K562 (cell line): ENCODE results near the gene CBFA2T2. TPM values are rescaled to one million over a fixed set of nuclear protein-coding genes. Genes with fewer than 3 reads are reported as not detected.
A peak's percentile ranks its signal among the peaks of the same experiment; 100 is the strongest.

Experiments
- ATAC-seq: fragments of 200-7000 bp; cut with Tn5 transposase; 3 replicates; pipeline ENCODE4 v1.9.1; 2020; ENCODE audit warnings: moderate library complexity
- BruUV-seq: library from RNA; stranded (reverse); fragments of 400-500 nt; replicated peaks from 2 replicates; lab custom pipeline; 2021; lab: Mats Ljungman, UMichigan
- CTCF ChIA-PET: fragments of 300-600 bp; formaldehyde crosslinking; extraction: SDS; loops from one replicate; lab custom pipeline; 2021; ENCODE audit warnings: low intra/inter-chr PET ratio; lab: Yijun Ruan, JAX
- POLR2A ChIA-PET: fragments of 300-600, 350-650 bp; sonication (Branson Sonifier 250); formaldehyde crosslinking; extraction: SDS; loops from one replicate; lab custom pipeline; 2021; ENCODE audit warnings: antibody characterized with exemption, inconsistent platforms; lab: Yijun Ruan, JAX
- DNase-seq, 4 experiments: peaks; one replicate each; pipeline versions ENCODE4 v3.0.0 to v3.0.0-alpha.2; 2011 to 2018; ENCODE audit warnings: low spot score in 3 of 4, mixed read lengths in 3 of 4; ENCODE audit errors: extremely low read depth in 1 of 4
- FAIRE-seq: peaks from 2 replicates; lab custom pipeline; 2011; peaks lifted over from hg19 to GRCh38; lab: Jason Lieb, UNC
- H2AFZ ChIP-seq: 2 replicates; pipeline ENCODE4 v1.6.0; 2011; ENCODE audit warnings: low read depth, low read length, control low read depth, inconsistent platforms
- H3K27ac ChIP-seq: fragments of 200-600 bp; 3 replicates; pipeline ENCODE4 v1.8.0; 2011; ENCODE audit warnings: low read depth, mild to moderate bottlenecking, control low read depth, inconsistent platforms, low read length, moderate library complexity, mixed read lengths; ENCODE audit errors: extremely low read depth
- H3K27me3 ChIP-seq, 2 experiments: fragments of 300-600 bp in 1 of 2; 2 replicates in 1 of 2; 3 replicates in 1 of 2; pipeline versions ENCODE4 v1.6.0 to v1.8.0; 2011; ENCODE audit warnings: inconsistent platforms in 2 of 2, low read length in 2 of 2, mild to moderate bottlenecking in 1 of 2, mixed read lengths in 1 of 2, moderate library complexity in 1 of 2; ENCODE audit not compliant: control insufficient read depth in 2 of 2, insufficient read depth in 2 of 2
- H3K36me3 ChIP-seq: fragments of 300-600 bp; 3 replicates; pipeline ENCODE4 v1.8.0; 2011; ENCODE audit warnings: mild to moderate bottlenecking, low read length, inconsistent platforms; ENCODE audit not compliant: control insufficient read depth, insufficient read depth
- H3K4me1 ChIP-seq, 2 experiments: fragments of 200-600 bp in 1 of 2; replicated peaks in 1 of 2; 2 replicates in 1 of 2; 3 replicates in 1 of 2; pipeline versions ENCODE4 v1.5.1 to v1.8.0; 2011; ENCODE audit warnings: inconsistent platforms in 2 of 2, low read length in 2 of 2, mild to moderate bottlenecking in 1 of 2, mixed read lengths in 1 of 2, moderate library complexity in 1 of 2; ENCODE audit not compliant: control insufficient read depth in 2 of 2, insufficient read depth in 2 of 2
- H3K4me2 ChIP-seq: 2 replicates; pipeline ENCODE4 v1.6.1; 2011; ENCODE audit warnings: low read length, control low read depth, inconsistent platforms, mixed read lengths; ENCODE audit not compliant: insufficient read depth
- H3K4me3 ChIP-seq: fragments of 200-600 bp; sonication (generic), shearing (Covaris generic); 2 replicates; pipeline ENCODE4 v1.5.1; 2016; ENCODE audit warnings: control low read depth, inconsistent platforms
- H3K79me2 ChIP-seq: fragments of 200-600 bp; 3 replicates; pipeline ENCODE4 v1.8.0; 2011; ENCODE audit warnings: low read length, inconsistent platforms; ENCODE audit not compliant: control insufficient read depth, insufficient read depth
- H3K9ac ChIP-seq, 2 experiments: 2 replicates each; pipeline versions ENCODE4 v1.6.0 to v1.6.1; 2011; ENCODE audit warnings: low read depth in 2 of 2, low read length in 2 of 2, control low read depth in 1 of 2, inconsistent platforms in 1 of 2, mild to moderate bottlenecking in 1 of 2, mixed read lengths in 1 of 2; ENCODE audit not compliant: insufficient read depth in 1 of 2
- H3K9me1 ChIP-seq: one replicate; pipeline ENCODE4 v1.6.0; 2011; ENCODE audit warnings: inconsistent platforms, mild to moderate bottlenecking, low read length, moderate library complexity; ENCODE audit not compliant: control insufficient read depth, insufficient read depth
- H3K9me3 ChIP-seq: replicated peaks from 2 replicates; pipeline ENCODE4 v1.5.1; 2011; ENCODE audit warnings: low read depth, low read length, inconsistent platforms; ENCODE audit not compliant: control insufficient read depth, insufficient read depth
- H4K20me1 ChIP-seq: replicated peaks from 2 replicates; pipeline ENCODE4 v1.6.1; 2011; ENCODE audit warnings: low read length, inconsistent platforms, mixed read lengths; ENCODE audit not compliant: control insufficient read depth, insufficient read depth
- CCNT2 ChIP-seq: IDR thresholded peaks from 2 replicates; pipeline ENCODE4 v1.6.1; 2011; ENCODE audit warnings: borderline replicate concordance, low read depth, mild to moderate bottlenecking, moderate library complexity, mixed read lengths, low read length; ENCODE audit not compliant: insufficient read length; ENCODE audit errors: extremely low read depth
- CREM ChIP-seq: IDR thresholded peaks from 2 replicates; pipeline ENCODE4 v1.6.1; 2014; ENCODE audit warnings: antibody characterized with exemption, low read depth
- E4F1 ChIP-seq: fragments of 250-450 bp; sonication (Bioruptor Pico); IDR thresholded peaks from 2 replicates; pipeline ENCODE4 v1.5.0; 2021; ENCODE audit warnings: mild to moderate bottlenecking, borderline replicate concordance
- FOXA1 ChIP-seq: fragments of 450-650 bp; IDR thresholded peaks from 2 replicates; pipeline ENCODE4 v1.6.1; 2016; ENCODE audit warnings: mild to moderate bottlenecking, borderline replicate concordance
- FOXJ2 ChIP-seq: fragments of 200-800 bp; sonication (Bioruptor generic); IDR thresholded peaks from 2 replicates; pipeline ENCODE4 v1.6.1; 2016; ENCODE audit warnings: missing genetic modification characterization, missing compliant biosample characterization
- HSF4 ChIP-seq: fragments of 250-450 bp; sonication (Bioruptor Pico); IDR thresholded peaks from 2 replicates; pipeline ENCODE4 v2.1.2; 2022; ENCODE audit warnings: mild to moderate bottlenecking, moderate library complexity, borderline replicate concordance
- MEF2A ChIP-seq: IDR thresholded peaks from 2 replicates; pipeline ENCODE4 v1.6.1; 2011; ENCODE audit warnings: low read depth, mild to moderate bottlenecking, low read length, moderate library complexity; ENCODE audit not compliant: control insufficient read depth
- NCOA1 ChIP-seq: fragments of 450-650 bp; IDR thresholded peaks from 2 replicates; pipeline ENCODE4 v1.6.1; 2016; ENCODE audit warnings: low read depth
- NELFE ChIP-seq: IDR thresholded peaks from 2 replicates; pipeline ENCODE4 v1.6.1; 2011; ENCODE audit warnings: mild to moderate bottlenecking; ENCODE audit not compliant: insufficient read depth, insufficient read length
- NFIC ChIP-seq: fragments of 450-650 bp; IDR thresholded peaks from 2 replicates; pipeline ENCODE4 v1.6.1; 2017; ENCODE audit warnings: mild to moderate bottlenecking, inconsistent platforms
- POLR3A ChIP-seq: IDR thresholded peaks from 2 replicates; pipeline ENCODE4 v1.6.1; 2011; ENCODE audit warnings: borderline replicate concordance, mild to moderate bottlenecking, moderate library complexity; ENCODE audit not compliant: insufficient read length, insufficient read depth; ENCODE audit errors: extremely low read depth
- RBM34 ChIP-seq: fragments of 200-400 bp; formaldehyde crosslinking; IDR thresholded peaks from 2 replicates; pipeline ENCODE4 v1.6.1; 2018; ENCODE audit warnings: low read length, borderline replicate concordance; ENCODE audit not compliant: insufficient read depth
- SMAD3 ChIP-seq: fragments of 450-650 bp; formaldehyde crosslinking; conservative IDR thresholded peaks from 2 replicates; pipeline ENCODE4 v1.4.0; 2020; ENCODE audit warnings: mild to moderate bottlenecking
- ZNF140 ChIP-seq: fragments of 250-450 bp; sonication (Bioruptor Pico); IDR thresholded peaks from 2 replicates; pipeline ENCODE4 v1.8.0; 2021; ENCODE audit warnings: moderate library complexity, mild to moderate bottlenecking, inconsistent platforms
- ZNF75A ChIP-seq: fragments of 450-650 bp; formaldehyde crosslinking; IDR thresholded peaks from 2 replicates; pipeline ENCODE4 v1.4.0; 2020; ENCODE audit warnings: mild to moderate bottlenecking
- WGBS: fragments of 100-300 bp; shearing (Covaris generic); methylation state at CpG from one replicate; pipeline ENCODE4 v1.1.6; 2016; ENCODE audit warnings: low coverage, mixed read lengths; ENCODE audit not compliant: insufficient coverage; ENCODE audit errors: missing lambda C conversion rate; 5-methylcytosine and 5-hydroxymethylcytosine counted together
- in situ Hi-C: fragments of 300-500 bp; cut with MboI; formaldehyde crosslinking; loops from 4 replicates; pipeline ENCODE4 v1.15.0; 2018; ENCODE audit warnings: inconsistent platforms, mixed read lengths
- intact Hi-C: fragments of 100-400 bp; cut with micrococcal nuclease; formaldehyde crosslinking; loops from 2 replicates; pipeline ENCODE4 v1.14.2; 2022
- polyA plus RNA-seq, 8 experiments: library from polyadenylated mRNA; depleted of rRNA in 4 of 8; stranded (reverse) in 5 of 8; unstranded in 3 of 8; fragments of >200 nt; fragmentation: Nextera tagmentation in 2 of 8; fragmentation: Illumina TruSeq in 1 of 8; extraction: Ambion mirVana in 2 of 8; extraction: Trizol in 1 of 8; gene quantifications; 2 replicates each; pipeline versions ENCODE4 v1.2.1 to v1.2.3, GENCODE V29; 2011 to 2014; ENCODE audit warnings: inconsistent platforms in 1 of 8, missing spikeins in 1 of 8
- total RNA-seq, 7 experiments: library from RNA; depleted of rRNA in 6 of 7; stranded (reverse); fragments of >200 nt in 6 of 7; fragmentation: Illumina TruSeq in 2 of 7; extraction: Trizol in 2 of 7; gene quantifications; 2 replicates each; pipeline versions ENCODE4 v1.2.1 to v1.2.3, GENCODE V29; 2011 to 2021; ENCODE audit warnings: low replicate concordance in 1 of 7

The CBFA2T2 gene
- total and polyA plus RNA-seq, 9 of the 15 experiments (the other 6 are each of a cell fraction or from before 2014, with no cell fraction given), result 0.27 to 9.6 (median 5.8) TPM

GRCh38 chr20:33636776-33637175 is 146.9 kb downstream of the CBFA2T2 start:
- WGBS, result 95% methylated on average over 1 of the region's 1 CpG
- no peak overlapping the region for H3K9ac ChIP-seq
- ChIA-PET CTCF (no interaction called here), POLR2A (no interaction called here)
- H3K27me3 ChIP-seq, result no peaks in the 10 kb centered on the region
- H3K79me2 ChIP-seq, result no peaks in the 10 kb centered on the region
- H3K27ac ChIP-seq, result no peak overlapping the region
- no peak overlapping the region for H2AFZ ChIP-seq
- no peak overlapping the region for H3K4me3 ChIP-seq
- DNase-seq (no peak), FAIRE-seq (no peak), ATAC-seq (no peak)
- intact Hi-C loops, result no loop called here
- no peaks in the 10 kb centered on the region for H4K20me1 ChIP-seq
- H3K9me1 ChIP-seq, result peaks cover 3% of the 10 kb centered on the region
- H3K36me3 ChIP-seq, result peaks cover 23% of the 10 kb centered on the region
- no peak overlapping the region for H3K4me2 ChIP-seq
- no peak for TF ChIP-seq FOXA1
- no peak for TF ChIP-seq CREM
- TF ChIP-seq MEF2A, result no peak
- TF ChIP-seq ZNF140, result no peak
- no peak for TF ChIP-seq HSF4
- no peak for TF ChIP-seq NCOA1
- no peak for TF ChIP-seq ZNF75A
- H3K9me3 ChIP-seq, result no peaks in the 10 kb centered on the region
- no TSS peak for BruUV-seq
- in situ Hi-C loops, result no loop called here
- H3K4me1 ChIP-seq, result no peaks in the 10 kb centered on the region

- Histone ChIP-seq H3K36me3 (peaks cover 38% of the 10 kb centered on the region), H3K79me2 (no peaks in the 10 kb centered on the region), H2AFZ (no peak overlapping the region)
- TF ChIP-seq SMAD3 (no peak), NFIC (no peak), E4F1 (CRISPR knock-in tag) (no peak), POLR3A (no peak), NELFE (no peak), FOXJ2 (tag) (no peak), CCNT2 (no peak), RBM34 (no peak)
These were observed 150.4 kb downstream of the CBFA2T2 start for GRCh38 chr20:33640287-33640686.

More at GRCh38 chr20:33640287-33640686, 150.4 kb downstream of the CBFA2T2 start:
- Histone ChIP-seq H3K9me3 (no peaks in the 10 kb centered on the region), H3K4me2 (no peak overlapping the region), H3K9me1 (peaks cover 3% of the 10 kb centered on the region), H3K27me3 (no peaks in the 10 kb centered on the region), H3K4me1 (peaks cover 3 to 10% of the 10 kb centered on the region in 2 experiments; a peak in 2 of 5 replicates), H3K9ac (peak overlapping the region in 1 of 2 experiments; percentile 56; a peak in 1 of 4 replicates), H3K4me3 (no peak overlapping the region), H3K27ac (no peak overlapping the region), H4K20me1 (no peaks in the 10 kb centered on the region)
- intact Hi-C loops, result no loop called here
- ChIA-PET POLR2A (interaction anchor here (0.6 to 1.1 kb wide), 5 partner anchors 8 to 729 kb away, joined by 3 to 7 read pairs (median 4); no protein-coding TSS in a partner anchor), CTCF (no interaction called here)
- FAIRE-seq (no peak), DNase-seq (no peak), ATAC-seq (no peak)
- WGBS, result 68% methylated on average over 11 of the region's 13 CpGs
- in situ Hi-C loops, result no loop called here
- no TSS peak for BruUV-seq
